Measurements from ENCODE around the gene YKT6. TPM values are rescaled to one million over a fixed set of nuclear protein-coding genes. Genes with fewer than 3 reads are reported as not detected.

The YKT6 gene
- total RNA-seq, 1 donor from 2014 or later = 53.3 TPM

DNA sequence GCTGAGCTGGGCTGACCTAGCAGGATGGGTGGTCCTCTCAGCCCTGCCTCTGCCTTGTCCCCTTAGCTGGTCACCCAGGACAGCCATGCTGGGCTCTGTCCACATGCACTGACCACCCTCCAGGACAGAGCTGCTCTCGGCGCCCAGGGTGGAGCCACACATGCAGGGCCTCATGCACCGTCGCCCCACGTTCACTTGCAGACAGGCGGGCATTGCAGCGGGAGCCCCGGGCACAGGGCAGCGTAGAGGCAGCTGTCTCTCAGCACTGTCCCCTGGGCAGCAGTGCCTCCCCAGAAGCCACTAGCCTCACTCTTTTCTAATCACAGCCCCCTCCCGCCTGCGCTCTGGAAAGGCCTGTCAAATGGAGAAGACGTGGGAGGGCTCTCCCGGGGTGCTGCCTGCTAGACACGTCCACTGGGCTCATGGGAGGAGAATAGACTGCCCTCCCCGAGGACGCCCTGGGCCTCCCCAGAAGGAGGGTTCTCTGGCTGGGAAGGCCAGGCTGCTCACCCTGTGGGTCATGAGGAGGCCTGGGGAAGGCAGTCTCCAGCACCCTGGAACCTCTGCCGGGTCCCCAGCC lies 37.4 kb downstream of the YKT6 start:
- no peaks in the 10 kb centered on the region for H3K27me3 ChIP-seq (ENCODE audit: low read depth)
- peaks cover 6% of the 10 kb centered on the region for H3K4me1 ChIP-seq
- no peaks in the 10 kb centered on the region for H3K36me3 ChIP-seq
- no peak for DNase-seq
- H3K27ac ChIP-seq (replicated peaks) = no peak overlapping the region
- no peaks in the 10 kb centered on the region for H3K9me3 ChIP-seq (replicated peaks)
- intact Hi-C loops (cut with micrococcal nuclease) = no loop called here
- H3K4me3 ChIP-seq = no peak overlapping the region
- no peak for TF ChIP-seq CTCF (IDR thresholded peaks at IDR 0.05; ENCODE audit: borderline replicate concordance)

- Histone ChIP-seq H3K4me1 (peaks cover 10% of the 10 kb centered on the region), H3K27me3 (ENCODE audit: low read depth) (no peaks in the 10 kb centered on the region), H3K27ac (replicated peaks) (no peak overlapping the region), H3K36me3 (no peaks in the 10 kb centered on the region), H3K9me3 (replicated peaks) (no peaks in the 10 kb centered on the region), H3K4me3 (no peak overlapping the region)
- intact Hi-C loops (cut with micrococcal nuclease) = no loop called here
- TF ChIP-seq CTCF (IDR thresholded peaks at IDR 0.05; ENCODE audit: borderline replicate concordance) = no peak
- no peak for DNase-seq
Observed at GRCh38 chr7:44239361-44239760, 38.6 kb downstream of the YKT6 start.

DNA sequence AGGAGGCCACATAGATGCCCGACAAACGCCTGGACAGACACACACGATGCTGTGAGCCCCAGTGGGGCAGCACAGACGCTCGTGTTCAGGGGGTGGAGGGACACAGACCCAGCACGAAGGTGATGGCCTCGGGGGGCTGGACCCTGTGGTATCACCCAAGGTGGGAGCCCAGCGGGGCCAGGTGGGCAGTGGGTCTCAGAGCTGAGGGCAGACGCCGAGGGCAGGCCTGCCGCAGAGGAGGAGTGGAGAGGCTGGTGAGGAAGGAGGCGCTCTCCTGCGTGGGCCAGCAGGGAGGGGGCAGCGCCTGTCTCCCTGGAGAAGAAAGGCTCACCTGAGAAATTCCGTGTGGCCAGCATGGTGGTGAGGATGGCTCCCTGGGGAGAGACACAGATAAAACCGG lies 39.6 kb downstream of the YKT6 start:
- no peaks in the 10 kb centered on the region for H3K36me3 ChIP-seq
- no peak for DNase-seq
- TF ChIP-seq CTCF (IDR thresholded peaks at IDR 0.05; ENCODE audit: borderline replicate concordance) = no peak
- no peaks in the 10 kb centered on the region for H3K27me3 ChIP-seq (ENCODE audit: low read depth)
- intact Hi-C loops (cut with micrococcal nuclease) = loop anchor here (10.0 kb wide), 1 partner anchor 234 kb away; no protein-coding TSS in a partner anchor
- H3K4me1 ChIP-seq = peaks cover 11% of the 10 kb centered on the region
- H3K4me3 ChIP-seq = no peak overlapping the region
- no peaks in the 10 kb centered on the region for H3K9me3 ChIP-seq (replicated peaks)
- no peak overlapping the region for H3K27ac ChIP-seq (replicated peaks)

DNA sequence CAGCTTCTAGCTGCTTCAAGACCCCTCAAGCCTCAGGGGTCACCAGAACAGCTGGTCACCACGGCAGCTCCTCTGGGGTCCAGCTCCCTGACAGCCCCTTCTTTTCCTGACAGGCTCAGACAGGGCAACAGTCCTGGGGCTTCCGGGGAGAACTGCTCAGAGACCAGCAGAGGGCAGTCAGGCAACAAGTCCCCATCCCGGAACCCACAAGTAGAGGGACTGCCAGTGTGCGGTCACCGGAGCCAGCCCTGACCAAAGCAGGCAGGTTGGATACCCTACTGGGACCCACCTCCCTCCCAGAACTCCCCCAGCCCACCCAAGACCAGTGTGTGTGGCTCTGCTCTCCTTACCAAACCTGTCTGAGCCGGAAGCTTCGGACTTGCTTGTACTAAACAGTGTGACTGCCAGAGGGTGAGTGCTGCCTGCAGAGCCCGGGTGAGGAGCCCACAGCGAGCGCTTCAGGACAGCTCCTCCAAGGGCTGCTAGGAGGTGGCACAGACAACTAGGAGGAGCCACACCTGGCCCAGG lies 40.3 kb downstream of the YKT6 start:
- Histone ChIP-seq H3K27me3 (ENCODE audit: low read depth) (no peaks in the 10 kb centered on the region), H3K4me3 (no peak overlapping the region), H3K36me3 (no peaks in the 10 kb centered on the region), H3K4me1 (peaks cover 11% of the 10 kb centered on the region), H3K27ac (replicated peaks) (no peak overlapping the region), H3K9me3 (replicated peaks) (no peaks in the 10 kb centered on the region)
- intact Hi-C loops (cut with micrococcal nuclease) = loop anchor here (10.0 kb wide), 1 partner anchor 234 kb away; no protein-coding TSS in a partner anchor
- peak; percentile 57 for DNase-seq
- TF ChIP-seq CTCF (IDR thresholded peaks at IDR 0.05; ENCODE audit: borderline replicate concordance) = peak; percentile 75

GRCh38 chr7:44242091-44242490 lies 41.3 kb downstream of the YKT6 start:
- Histone ChIP-seq H3K36me3 (no peaks in the 10 kb centered on the region), H3K4me3 (no peak overlapping the region), H3K27me3 (ENCODE audit: low read depth) (no peaks in the 10 kb centered on the region), H3K27ac (replicated peaks) (no peak overlapping the region), H3K9me3 (replicated peaks) (no peaks in the 10 kb centered on the region), H3K4me1 (peaks cover 11% of the 10 kb centered on the region)
- no peak for TF ChIP-seq CTCF (IDR thresholded peaks at IDR 0.05; ENCODE audit: borderline replicate concordance)
- intact Hi-C loops (cut with micrococcal nuclease) = loop anchor here (10.0 kb wide), 1 partner anchor 233 kb away; no protein-coding TSS in a partner anchor
- DNase-seq = no peak

Measured in left ventricle myocardium inferior (tissue), 1 donor.